Measurements from ENCODE around the gene CCDC66.
"Not testable (repeated sequence)": the region's sequence is repeated elsewhere in the genome, so short reads cannot be mapped to it uniquely, and the experiment has no call there.

Gene CCDC66

DNA sequence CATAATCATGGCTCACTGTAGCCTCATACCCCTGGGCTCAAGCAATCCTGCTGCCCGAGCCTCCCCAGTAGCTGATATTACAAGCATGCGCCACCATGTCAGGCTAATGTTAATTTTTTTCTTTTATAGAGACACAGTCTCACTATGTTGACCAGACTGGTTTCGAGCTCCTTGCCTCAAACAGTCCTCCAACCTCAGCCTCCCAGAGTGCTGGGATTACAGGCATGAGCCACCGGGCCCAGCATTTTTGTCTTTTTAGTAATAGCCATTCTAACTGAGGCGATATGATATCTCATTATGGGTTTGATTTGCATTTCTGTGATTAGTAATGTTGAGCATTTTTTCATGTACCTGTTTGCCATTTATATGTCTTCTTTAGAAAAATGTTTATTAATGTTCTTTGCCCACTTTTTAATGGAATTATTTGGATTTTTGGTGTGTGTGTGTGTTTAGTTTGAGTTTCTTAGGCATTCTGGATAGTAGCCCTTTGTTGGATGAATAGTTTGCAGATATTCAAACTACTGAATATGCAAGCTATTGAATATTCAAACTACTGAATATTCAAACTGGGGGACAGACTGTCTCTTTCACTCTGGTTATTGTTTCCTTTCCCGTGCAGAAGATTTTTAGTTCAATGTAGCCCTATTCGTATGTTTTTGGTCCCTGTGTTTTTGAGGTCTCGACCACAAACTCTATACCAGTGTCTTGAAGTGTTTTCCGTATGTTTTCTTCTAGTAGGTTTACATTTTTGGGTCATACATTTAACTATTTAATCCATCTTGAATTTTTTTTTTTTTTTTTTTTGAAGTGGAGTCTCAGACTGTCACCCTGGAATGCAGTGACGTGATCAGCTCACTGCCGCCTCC, 39.2 kb downstream of the CCDC66 start:
- H3K4me3 ChIP-seq (ENCODE audit: control insufficient read depth, low read depth, low read length): no peak overlapping the region
- TF ChIP-seq, protein P1, sequence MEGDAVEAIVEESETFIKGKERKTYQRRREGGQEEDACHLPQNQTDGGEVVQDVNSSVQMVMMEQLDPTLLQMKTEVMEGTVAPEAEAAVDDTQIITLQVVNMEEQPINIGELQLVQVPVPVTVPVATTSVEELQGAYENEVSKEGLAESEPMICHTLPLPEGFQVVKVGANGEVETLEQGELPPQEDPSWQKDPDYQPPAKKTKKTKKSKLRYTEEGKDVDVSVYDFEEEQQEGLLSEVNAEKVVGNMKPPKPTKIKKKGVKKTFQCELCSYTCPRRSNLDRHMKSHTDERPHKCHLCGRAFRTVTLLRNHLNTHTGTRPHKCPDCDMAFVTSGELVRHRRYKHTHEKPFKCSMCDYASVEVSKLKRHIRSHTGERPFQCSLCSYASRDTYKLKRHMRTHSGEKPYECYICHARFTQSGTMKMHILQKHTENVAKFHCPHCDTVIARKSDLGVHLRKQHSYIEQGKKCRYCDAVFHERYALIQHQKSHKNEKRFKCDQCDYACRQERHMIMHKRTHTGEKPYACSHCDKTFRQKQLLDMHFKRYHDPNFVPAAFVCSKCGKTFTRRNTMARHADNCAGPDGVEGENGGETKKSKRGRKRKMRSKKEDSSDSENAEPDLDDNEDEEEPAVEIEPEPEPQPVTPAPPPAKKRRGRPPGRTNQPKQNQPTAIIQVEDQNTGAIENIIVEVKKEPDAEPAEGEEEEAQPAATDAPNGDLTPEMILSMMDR (conservative IDR thresholded peaks at IDR 0.05; ENCODE audit: control insufficient read depth, insufficient read depth, low read depth, low read length): no peak
- DNase-seq (ENCODE audit: low read depth): no peak

DNA sequence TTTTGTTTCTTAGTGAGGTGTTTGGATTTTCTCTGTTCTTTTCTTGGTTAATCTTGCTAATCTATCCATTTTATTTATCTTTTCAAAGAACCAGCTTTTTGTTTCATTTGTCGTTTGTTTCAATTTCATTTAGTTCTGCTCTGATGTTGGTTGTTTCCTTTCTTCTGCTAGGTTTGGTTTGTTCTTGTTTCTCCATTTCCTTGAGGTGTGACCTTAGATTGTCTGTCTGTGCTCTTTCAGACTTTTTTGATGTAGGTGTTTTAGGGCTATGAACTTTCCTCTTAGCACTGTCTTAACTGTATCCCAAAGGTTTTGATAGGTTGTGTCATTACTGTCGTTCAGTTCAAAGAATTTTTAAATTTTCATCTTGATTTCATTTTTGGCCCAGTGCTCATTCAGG, 51.5 kb downstream of the CCDC66 start:
- DNase-seq (ENCODE audit: low read depth); H3K4me3 ChIP-seq (ENCODE audit: control insufficient read depth, low read depth, low read length): not testable (repeated sequence)

- DNase-seq (ENCODE audit: low read depth): no peak
- no peak overlapping the region for H3K4me3 ChIP-seq (ENCODE audit: control insufficient read depth, low read depth, low read length)
- TF ChIP-seq, protein P1 (conservative IDR thresholded peaks at IDR 0.05; ENCODE audit: control insufficient read depth, insufficient read depth, low read depth, low read length): no peak
Observed at GRCh38 chr3:56610669-56611335, 53.8 kb downstream of the CCDC66 start.

DNA sequence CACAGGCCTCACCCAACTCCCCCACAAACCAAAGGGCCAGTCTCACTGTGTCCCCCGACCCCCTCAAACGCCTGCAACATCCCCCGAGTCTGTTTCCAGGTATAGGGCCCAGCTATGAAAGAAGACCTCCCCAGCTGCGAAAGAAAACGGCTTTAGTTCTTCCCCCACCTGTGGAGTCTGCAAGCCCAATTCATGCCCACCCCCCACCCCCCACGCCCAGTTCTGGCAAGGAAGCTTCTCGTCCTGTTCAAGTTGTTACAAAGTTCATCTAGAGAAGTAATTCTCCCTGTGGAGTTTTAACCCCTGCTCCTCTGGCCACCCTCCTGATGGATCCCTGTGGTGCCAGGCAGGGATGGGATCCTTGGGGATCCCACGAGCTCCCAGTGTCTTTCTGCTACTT, 54.4 kb downstream of the CCDC66 start:
- TF ChIP-seq, protein P1 (conservative IDR thresholded peaks at IDR 0.05; ENCODE audit: control insufficient read depth, insufficient read depth, low read depth, low read length): no peak
- no peak for DNase-seq (ENCODE audit: low read depth)

DNA sequence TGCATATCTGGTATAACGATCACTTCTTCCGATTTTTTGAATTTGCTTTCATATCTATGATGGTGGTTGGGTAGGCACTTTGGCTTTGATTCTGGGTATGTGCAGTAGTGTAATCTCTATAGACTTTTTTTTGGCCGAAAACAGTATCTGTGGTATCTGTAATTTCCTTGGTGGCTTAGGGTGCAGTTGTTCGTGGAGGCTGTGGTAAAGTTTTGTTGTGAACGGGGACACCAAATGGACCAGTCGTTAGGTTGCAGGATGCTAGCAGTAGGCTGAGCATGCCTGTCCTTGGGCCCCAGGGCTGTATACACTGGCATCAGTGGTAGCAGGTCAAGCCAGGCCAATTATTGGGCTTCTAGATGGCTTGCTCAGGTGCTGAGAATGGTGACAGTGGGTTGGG, 55.2 kb downstream of the CCDC66 start:
- no peak overlapping the region for H3K4me3 ChIP-seq (ENCODE audit: control insufficient read depth, low read depth, low read length)
- TF ChIP-seq, protein P1 (conservative IDR thresholded peaks at IDR 0.05; ENCODE audit: control insufficient read depth, insufficient read depth, low read depth, low read length): no peak
- DNase-seq (ENCODE audit: low read depth): no peak

More for the DNA sequence above, 54.4 kb downstream of the CCDC66 start:
- no peak overlapping the region for H3K4me3 ChIP-seq (ENCODE audit: control insufficient read depth, low read depth, low read length)

- no peak overlapping the region for H3K4me3 ChIP-seq (ENCODE audit: control insufficient read depth, low read depth, low read length)
- TF ChIP-seq, protein P1 (conservative IDR thresholded peaks at IDR 0.05; ENCODE audit: control insufficient read depth, insufficient read depth, low read depth, low read length): no peak
- DNase-seq (ENCODE audit: low read depth): no peak
Observed at GRCh38 chr3:56613016-56613415, 56.0 kb downstream of the CCDC66 start.

DNA sequence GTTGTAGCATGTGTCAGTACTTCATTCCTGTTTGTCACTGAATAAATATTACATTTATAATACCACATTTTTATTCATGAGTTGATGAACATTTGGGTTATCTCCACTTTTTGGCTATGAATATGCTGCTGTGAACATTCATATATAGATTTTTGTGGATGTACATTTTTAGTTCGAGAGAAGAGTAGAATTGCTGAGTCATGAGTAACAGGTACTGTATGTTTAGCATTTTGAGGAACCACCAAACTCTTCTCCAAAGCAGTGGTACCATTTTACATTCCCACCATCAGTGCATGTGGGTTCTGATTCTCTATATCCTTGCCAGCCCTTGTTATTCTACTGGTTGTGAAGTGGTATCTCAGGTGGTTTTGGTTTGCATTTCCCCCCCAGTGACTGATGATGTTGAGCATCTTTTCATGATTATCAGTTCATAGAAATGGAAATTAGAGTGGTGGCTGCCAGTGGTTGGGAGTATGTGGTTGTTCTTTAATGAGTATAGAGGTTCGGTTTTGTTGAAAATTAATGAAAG, 59.6 kb downstream of the CCDC66 start:
- H3K4me3 ChIP-seq (ENCODE audit: control insufficient read depth, low read depth, low read length): no peak overlapping the region
- no peak for DNase-seq (ENCODE audit: low read depth)
- TF ChIP-seq, protein P1 (conservative IDR thresholded peaks at IDR 0.05; ENCODE audit: control insufficient read depth, insufficient read depth, low read depth, low read length): no peak

All from fibroblast of mammary gland (primary cell).